Type B pancreatic cell (in vitro differentiated cells): ENCODE results near the gene KCNQ2. TPM values are rescaled to one million over a fixed set of nuclear protein-coding genes. Genes with fewer than 3 reads are reported as not detected.
A peak's percentile ranks its signal among the peaks of the same experiment; 100 is the strongest.

Source experiments
- DNase-seq: peaks from one replicate; pipeline ENCODE4 v3.0.0; 2021; ENCODE audit warnings: mixed read lengths; ENCODE audit not compliant: unreplicated experiment; ENCODE audit errors: extremely low spot score
- H3K27ac Mint-ChIP-seq: 2 replicates; pipeline ENCODE4 v1.8.0; 2021; ENCODE audit warnings: mild to moderate bottlenecking, mixed read lengths
- H3K27me3 Mint-ChIP-seq: 2 replicates; pipeline ENCODE4 v1.8.0; 2021; ENCODE audit warnings: mixed read lengths
- H3K36me3 Mint-ChIP-seq: 2 replicates; pipeline ENCODE4 v1.8.0; 2021; ENCODE audit warnings: mixed read lengths
- H3K4me1 Mint-ChIP-seq: one replicate; pipeline ENCODE4 v1.8.0; 2021; ENCODE audit warnings: mixed read lengths; ENCODE audit not compliant: unreplicated experiment
- H3K4me3 Mint-ChIP-seq: 2 replicates; pipeline ENCODE4 v1.8.0; 2021; ENCODE audit warnings: mild to moderate bottlenecking, mixed read lengths
- H3K9me3 Mint-ChIP-seq: 2 replicates; pipeline ENCODE4 v1.8.0; 2021; ENCODE audit warnings: mixed read lengths
- CTCF ChIP-seq: fragments of 200-600 bp; sonication (generic); conservative IDR thresholded peaks from 2 replicates; pipeline ENCODE4 v1.5.0; 2021; ENCODE audit warnings: antibody characterized with exemption, mild to moderate bottlenecking
- total RNA-seq: library from RNA; stranded (reverse); gene quantifications from 2 replicates; pipeline ENCODE4 v1.2.1, GENCODE V29; 2021; ENCODE audit warnings: low replicate concordance

KCNQ2 gene
- total RNA-seq, 1 donor from 2014 or later: 47.3 TPM

GRCh38 chr20:63373996-63374395 is 98.5 kb downstream of the KCNQ2 start:
- Mint-ChIP-seq H3K4me3 (no peak overlapping the region), H3K36me3 (no peaks in the 10 kb centered on the region), H3K9me3 (no peaks in the 10 kb centered on the region), H3K27me3 (peaks cover 20% of the 10 kb centered on the region), H3K4me1 (peaks cover 21% of the 10 kb centered on the region), H3K27ac (no peak overlapping the region)
- DNase-seq: no peak
- no peak for TF ChIP-seq CTCF

- Mint-ChIP-seq H3K4me3 (no peak overlapping the region), H3K27ac (no peak overlapping the region), H3K36me3 (no peaks in the 10 kb centered on the region), H3K9me3 (no peaks in the 10 kb centered on the region), H3K27me3 (peaks cover 18% of the 10 kb centered on the region), H3K4me1 (peaks cover 13% of the 10 kb centered on the region)
- no peak for TF ChIP-seq CTCF
- DNase-seq: no peak
Measured at GRCh38 chr20:63372971-63373885, 99.2 kb downstream of the KCNQ2 start.

GRCh38 chr20:63371291-63371865 is 101.1 kb downstream of the KCNQ2 start:
- H3K4me1 Mint-ChIP-seq: peaks cover 9% of the 10 kb centered on the region

GRCh38 chr20:63370618-63371187 is 101.8 kb downstream of the KCNQ2 start:
- Mint-ChIP-seq H3K27ac (no peak overlapping the region), H3K36me3 (no peaks in the 10 kb centered on the region), H3K4me1 (peaks cover 5% of the 10 kb centered on the region), H3K9me3 (no peaks in the 10 kb centered on the region), H3K4me3 (no peak overlapping the region), H3K27me3 (peaks cover 13% of the 10 kb centered on the region)
- no peak for TF ChIP-seq CTCF
- DNase-seq: no peak

More at GRCh38 chr20:63371291-63371865, 101.1 kb downstream of the KCNQ2 start:
- Mint-ChIP-seq H3K27ac (no peak overlapping the region), H3K36me3 (no peaks in the 10 kb centered on the region), H3K4me3 (no peak overlapping the region), H3K9me3 (no peaks in the 10 kb centered on the region), H3K27me3 (peaks cover 16% of the 10 kb centered on the region)
- DNase-seq: no peak
- no peak for TF ChIP-seq CTCF

GRCh38 chr20:63369724-63370617 is 102.5 kb downstream of the KCNQ2 start:
- Mint-ChIP-seq H3K4me3 (no peak overlapping the region), H3K27ac (no peak overlapping the region), H3K4me1 (peaks cover 5% of the 10 kb centered on the region), H3K36me3 (no peaks in the 10 kb centered on the region), H3K9me3 (no peaks in the 10 kb centered on the region), H3K27me3 (peaks cover 13% of the 10 kb centered on the region)
- TF ChIP-seq CTCF: peak; percentile 46
- no peak for DNase-seq
